ENCODE measurements around the gene TOMM34. TPM values are rescaled to one million over a fixed set of nuclear protein-coding genes. Genes with fewer than 3 reads are reported as not detected.

The TOMM34 gene
- total RNA-seq, 1 experiment from 2014 or later: 35.9 TPM

DNA sequence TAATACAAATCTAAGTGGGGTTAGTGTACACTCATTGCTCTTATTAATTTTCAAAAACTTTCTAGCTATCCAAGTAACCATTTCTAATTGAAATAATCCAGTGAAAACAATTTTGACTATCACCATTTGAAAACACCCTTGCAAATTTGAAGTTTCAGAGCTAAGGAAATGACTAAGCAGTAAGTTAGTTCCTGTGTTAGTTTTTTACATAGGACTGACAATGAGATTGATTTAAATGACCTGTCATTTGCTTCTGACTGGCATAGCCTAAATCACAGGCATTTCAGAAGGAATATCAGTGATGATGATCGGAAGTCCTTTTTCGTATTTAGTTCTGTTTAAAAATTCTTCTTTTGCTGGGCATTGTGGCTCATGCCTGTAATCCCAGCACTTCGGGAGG lies 33.1 kb upstream of the TOMM34 start (continued):
- TF ChIP-seq ZSCAN18 (CRISPR knock-in tag; IDR thresholded peaks at IDR 0.05) (no peak), SOX15 (CRISPR knock-in tag; IDR thresholded peaks at IDR 0.05) (no peak), JAZF1 (CRISPR knock-in tag; IDR thresholded peaks at IDR 0.05) (no peak), TP53 (CRISPR knock-in tag; IDR thresholded peaks at IDR 0.05) (no peak), TCF7 (CRISPR knock-in tag; IDR thresholded peaks at IDR 0.05; ENCODE audit: low read depth) (no peak), HMGXB4 (CRISPR knock-in tag; IDR thresholded peaks at IDR 0.05) (no peak), ZNF232 (CRISPR knock-in tag; IDR thresholded peaks at IDR 0.05) (no peak), ZNF671 (CRISPR knock-in tag; IDR thresholded peaks at IDR 0.05) (no peak), GABPB1 (CRISPR knock-in tag; IDR thresholded peaks at IDR 0.05) (no peak), ZNF396 (CRISPR knock-in tag; IDR thresholded peaks at IDR 0.05; ENCODE audit: borderline replicate concordance) (no peak)
- TF ChIP-seq, protein P1, sequence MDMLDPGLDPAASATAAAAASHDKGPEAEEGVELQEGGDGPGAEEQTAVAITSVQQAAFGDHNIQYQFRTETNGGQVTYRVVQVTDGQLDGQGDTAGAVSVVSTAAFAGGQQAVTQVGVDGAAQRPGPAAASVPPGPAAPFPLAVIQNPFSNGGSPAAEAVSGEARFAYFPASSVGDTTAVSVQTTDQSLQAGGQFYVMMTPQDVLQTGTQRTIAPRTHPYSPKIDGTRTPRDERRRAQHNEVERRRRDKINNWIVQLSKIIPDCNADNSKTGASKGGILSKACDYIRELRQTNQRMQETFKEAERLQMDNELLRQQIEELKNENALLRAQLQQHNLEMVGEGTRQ (CRISPR knock-in tag; IDR thresholded peaks at IDR 0.05): no peak

DNA sequence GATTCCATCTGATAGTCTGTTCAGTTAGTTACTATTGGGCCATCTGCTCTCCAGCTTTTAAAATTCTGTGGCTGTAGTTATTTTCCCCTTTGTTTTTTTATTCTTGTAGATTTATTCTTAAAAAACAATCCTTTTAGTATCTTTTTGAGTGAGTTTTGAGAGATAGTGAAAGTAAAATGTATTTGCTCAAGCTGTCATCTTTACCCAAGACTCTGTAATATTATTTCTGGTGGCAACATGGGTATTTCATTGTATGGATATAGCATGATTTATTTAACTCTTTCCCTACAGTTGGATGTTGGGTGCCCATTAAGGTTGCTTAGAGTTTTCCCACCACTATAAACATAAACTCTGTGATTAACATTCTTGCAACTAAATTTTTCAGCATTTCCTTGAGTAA lies 30.8 kb upstream of the TOMM34 start:
- ChIA-PET POLR2A (no interaction called here), CTCF (interaction anchor here (1.2 to 3.0 kb wide), 3 partner anchors 20 to 205 kb away, joined by 3 to 11 read pairs (median 3); no protein-coding TSS in a partner anchor)
- ATAC-seq: no peak
- H3K4me3 Mint-ChIP-seq: no peak overlapping the region
- peaks cover 25% of the 10 kb centered on the region for H3K36me3 Mint-ChIP-seq
- H3K27ac Mint-ChIP-seq: peak overlapping the region; percentile 57
- H3K4me1 Mint-ChIP-seq: peaks cover 17% of the 10 kb centered on the region
- no peaks in the 10 kb centered on the region for H3K27me3 Mint-ChIP-seq (ENCODE audit: low read depth)
- no peak for DNase-seq (ENCODE audit: low spot score)
- H3K9me3 Mint-ChIP-seq: no peaks in the 10 kb centered on the region
- TF ChIP-seq GABPB1 (CRISPR knock-in tag; IDR thresholded peaks at IDR 0.05) (no peak), NFATC4 (CRISPR knock-in tag; IDR thresholded peaks at IDR 0.05) (no peak), NFYB (CRISPR knock-in tag; conservative IDR thresholded peaks at IDR 0.05; ENCODE audit: low read depth) (no peak), NFE2L1 (CRISPR knock-in tag; IDR thresholded peaks at IDR 0.05) (no peak), IRF2 (CRISPR knock-in tag; IDR thresholded peaks at IDR 0.05; ENCODE audit: borderline replicate concordance, low read depth) (no peak), JUN (CRISPR knock-in tag; IDR thresholded peaks at IDR 0.05) (no peak), PRRX2 (CRISPR knock-in tag; IDR thresholded peaks at IDR 0.05) (no peak), ETV6 (CRISPR knock-in tag; IDR thresholded peaks at IDR 0.05) (no peak), MXD4 (CRISPR knock-in tag; IDR thresholded peaks at IDR 0.05; ENCODE audit: borderline replicate concordance) (no peak), FOXP4 (CRISPR knock-in tag; IDR thresholded peaks at IDR 0.05) (no peak), FOXJ3 (CRISPR knock-in tag; IDR thresholded peaks at IDR 0.05; ENCODE audit: borderline replicate concordance) (no peak), ZBTB43 (CRISPR knock-in tag; IDR thresholded peaks at IDR 0.05) (no peak), TP53 (CRISPR knock-in tag; IDR thresholded peaks at IDR 0.05) (no peak)
- TF ChIP-seq, protein P2, sequence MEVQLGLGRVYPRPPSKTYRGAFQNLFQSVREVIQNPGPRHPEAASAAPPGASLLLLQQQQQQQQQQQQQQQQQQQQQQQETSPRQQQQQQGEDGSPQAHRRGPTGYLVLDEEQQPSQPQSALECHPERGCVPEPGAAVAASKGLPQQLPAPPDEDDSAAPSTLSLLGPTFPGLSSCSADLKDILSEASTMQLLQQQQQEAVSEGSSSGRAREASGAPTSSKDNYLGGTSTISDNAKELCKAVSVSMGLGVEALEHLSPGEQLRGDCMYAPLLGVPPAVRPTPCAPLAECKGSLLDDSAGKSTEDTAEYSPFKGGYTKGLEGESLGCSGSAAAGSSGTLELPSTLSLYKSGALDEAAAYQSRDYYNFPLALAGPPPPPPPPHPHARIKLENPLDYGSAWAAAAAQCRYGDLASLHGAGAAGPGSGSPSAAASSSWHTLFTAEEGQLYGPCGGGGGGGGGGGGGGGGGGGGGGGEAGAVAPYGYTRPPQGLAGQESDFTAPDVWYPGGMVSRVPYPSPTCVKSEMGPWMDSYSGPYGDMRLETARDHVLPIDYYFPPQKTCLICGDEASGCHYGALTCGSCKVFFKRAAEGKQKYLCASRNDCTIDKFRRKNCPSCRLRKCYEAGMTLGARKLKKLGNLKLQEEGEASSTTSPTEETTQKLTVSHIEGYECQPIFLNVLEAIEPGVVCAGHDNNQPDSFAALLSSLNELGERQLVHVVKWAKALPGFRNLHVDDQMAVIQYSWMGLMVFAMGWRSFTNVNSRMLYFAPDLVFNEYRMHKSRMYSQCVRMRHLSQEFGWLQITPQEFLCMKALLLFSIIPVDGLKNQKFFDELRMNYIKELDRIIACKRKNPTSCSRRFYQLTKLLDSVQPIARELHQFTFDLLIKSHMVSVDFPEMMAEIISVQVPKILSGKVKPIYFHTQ (CRISPR knock-in tag; IDR thresholded peaks at IDR 0.05): no peak
- TF ChIP-seq, protein P1 (CRISPR knock-in tag; IDR thresholded peaks at IDR 0.05): no peak
- TF ChIP-seq, protein P3, sequence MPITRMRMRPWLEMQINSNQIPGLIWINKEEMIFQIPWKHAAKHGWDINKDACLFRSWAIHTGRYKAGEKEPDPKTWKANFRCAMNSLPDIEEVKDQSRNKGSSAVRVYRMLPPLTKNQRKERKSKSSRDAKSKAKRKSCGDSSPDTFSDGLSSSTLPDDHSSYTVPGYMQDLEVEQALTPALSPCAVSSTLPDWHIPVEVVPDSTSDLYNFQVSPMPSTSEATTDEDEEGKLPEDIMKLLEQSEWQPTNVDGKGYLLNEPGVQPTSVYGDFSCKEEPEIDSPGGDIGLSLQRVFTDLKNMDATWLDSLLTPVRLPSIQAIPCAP (CRISPR knock-in tag; IDR thresholded peaks at IDR 0.05): no peak
- TF ChIP-seq, protein P4, sequence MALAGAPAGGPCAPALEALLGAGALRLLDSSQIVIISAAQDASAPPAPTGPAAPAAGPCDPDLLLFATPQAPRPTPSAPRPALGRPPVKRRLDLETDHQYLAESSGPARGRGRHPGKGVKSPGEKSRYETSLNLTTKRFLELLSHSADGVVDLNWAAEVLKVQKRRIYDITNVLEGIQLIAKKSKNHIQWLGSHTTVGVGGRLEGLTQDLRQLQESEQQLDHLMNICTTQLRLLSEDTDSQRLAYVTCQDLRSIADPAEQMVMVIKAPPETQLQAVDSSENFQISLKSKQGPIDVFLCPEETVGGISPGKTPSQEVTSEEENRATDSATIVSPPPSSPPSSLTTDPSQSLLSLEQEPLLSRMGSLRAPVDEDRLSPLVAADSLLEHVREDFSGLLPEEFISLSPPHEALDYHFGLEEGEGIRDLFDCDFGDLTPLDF (CRISPR knock-in tag; IDR thresholded peaks at IDR 0.05): no peak
